A549 treated with DMSO at 1 μM for 4 hours (cell line): ENCODE results near the gene PARP1. TPM values are rescaled to one million over a fixed set of nuclear protein-coding genes. Genes with fewer than 3 reads are reported as not detected.

ENCODE experiments used
- total RNA-seq: library from RNA; stranded (reverse); fragments of 200-300 nt; extraction: Qiagen RNA extraction; gene quantifications from 5 replicates; pipeline ENCODE4 v1.2.3, GENCODE V29; 2022; ENCODE audit warnings: low read depth

Gene PARP1
- 100 to 119 TPM (median 110 TPM) in 5 replicates for total RNA-seq

GRCh38 chr1:226407497-226408284 is at the start of gene PARP1:
TSS of gene PARP1 (minus strand) at chr1:226408093. CDS start at chr1:226407929, 164 bp downstream.

Other genes with a start within 250 kb of the PARP1 start
- 22.6 to 36.3 TPM (median 27.8 TPM) in 5 replicates for gene ACBD3, start 221.4 kb downstream of the PARP1 start, total RNA-seq
- gene MIXL1, start 184.4 kb downstream of the PARP1 start, total RNA-seq, result 0.07 to 0.10 TPM in 2 of 5 replicates, not detected in the others
- 7.1 to 9.1 TPM (median 8.7 TPM) in 5 replicates for gene LIN9, start 98.9 kb downstream of the PARP1 start, total RNA-seq
- 0.02 TPM in 1 of 5 replicates, not detected in the others for gene STUM, start 140.7 kb upstream of the PARP1 start, total RNA-seq